IMR-90 (cell line): ENCODE results near the gene SIGLEC9. TPM values are rescaled to one million over a fixed set of nuclear protein-coding genes. Genes with fewer than 3 reads are reported as not detected.

ENCODE experiments used
- ATAC-seq: fragments of 200-7000 bp; cut with Tn5 transposase; 2 replicates; pipeline ENCODE4 v1.9.1; 2020; ENCODE audit warnings: low read depth, mild to moderate bottlenecking, moderate library complexity
- BruUV-seq: library from RNA; stranded (reverse); fragments of 400-500 nt; replicated peaks from 2 replicates; lab custom pipeline; 2021; lab: Mats Ljungman, UMichigan
- CTCF ChIA-PET: fragments of 300-600 bp; formaldehyde crosslinking; extraction: SDS; loops from one replicate; lab custom pipeline; 2021; ENCODE audit warnings: antibody characterized with exemption; lab: Yijun Ruan, JAX
- POLR2A ChIA-PET: fragments of 300-600 bp; sonication (Branson Sonifier 250); formaldehyde crosslinking; loops from one replicate; lab custom pipeline; 2022; ENCODE audit warnings: antibody characterized with exemption; ENCODE audit not compliant: unreplicated experiment; lab: Charles Lee
- DNase-seq: peaks from one replicate; pipeline ENCODE4 v3.0.0; 2013
- H2AFZ ChIP-seq: replicated peaks from 2 replicates; pipeline ENCODE3; 2013; ENCODE audit warnings: low read length, mild to moderate bottlenecking; ENCODE audit not compliant: poor library complexity
- H2AK5ac ChIP-seq: 2 replicates; pipeline ENCODE4 v1.6.1; 2013; ENCODE audit warnings: low read depth, low read length, inconsistent platforms
- H2AK9ac ChIP-seq: replicated peaks from 2 replicates; pipeline ENCODE3; 2013; ENCODE audit warnings: mild to moderate bottlenecking, low read depth, low read length, moderate library complexity; ENCODE audit not compliant: poor library complexity
- H2BK120ac ChIP-seq: 2 replicates; pipeline ENCODE4 v1.6.1; 2013; ENCODE audit warnings: low read depth, low read length, inconsistent platforms
- H2BK15ac ChIP-seq: 3 replicates; pipeline ENCODE4 v1.6.1; 2013; ENCODE audit warnings: low read depth, low read length, inconsistent platforms
- H2BK20ac ChIP-seq: 2 replicates; pipeline ENCODE4 v1.6.1; 2013; ENCODE audit warnings: low read depth, mild to moderate bottlenecking, inconsistent platforms, low read length, moderate library complexity
- H2BK5ac ChIP-seq: 2 replicates; pipeline ENCODE4 v1.6.1; 2013; ENCODE audit warnings: mild to moderate bottlenecking, low read depth, low read length, inconsistent platforms; ENCODE audit not compliant: poor library complexity, severe bottlenecking
- H3K14ac ChIP-seq: replicated peaks from 2 replicates; pipeline ENCODE4 v1.6.1; 2013; ENCODE audit warnings: low read depth, low read length, inconsistent platforms
- H3K18ac ChIP-seq: 2 replicates; pipeline ENCODE4 v1.6.1; 2013; ENCODE audit warnings: low read depth, low read length, control low read depth
- H3K23ac ChIP-seq: 2 replicates; pipeline ENCODE4 v1.6.1; 2013; ENCODE audit warnings: low read depth, low read length, inconsistent platforms
- H3K27ac ChIP-seq: 2 replicates; pipeline ENCODE4 v1.5.1; 2013; ENCODE audit warnings: mild to moderate bottlenecking, control low read depth, low read length; ENCODE audit not compliant: insufficient read depth
- H3K27me3 ChIP-seq: 2 replicates; pipeline ENCODE4 v1.6.1; 2013; ENCODE audit warnings: low read length; ENCODE audit not compliant: control insufficient read depth, insufficient read depth
- H3K36me3 ChIP-seq: 2 replicates; pipeline ENCODE4 v1.6.1; 2013; ENCODE audit warnings: low read length, mixed read lengths; ENCODE audit not compliant: control insufficient read depth, insufficient read depth
- H3K4ac ChIP-seq: 2 replicates; pipeline ENCODE4 v1.6.1; 2013; ENCODE audit warnings: low read depth, low read length, inconsistent platforms
- H3K4me1 ChIP-seq: 2 replicates; pipeline ENCODE4 v1.6.1; 2013; ENCODE audit warnings: low read length, mixed read lengths; ENCODE audit not compliant: control insufficient read depth, insufficient read depth
- H3K4me2 ChIP-seq: 2 replicates; pipeline ENCODE4 v1.6.1; 2013; ENCODE audit warnings: low read depth, mild to moderate bottlenecking, control low read depth, low read length, moderate library complexity
- H3K4me3 ChIP-seq: 2 replicates; pipeline ENCODE4 v1.5.1; 2013; ENCODE audit warnings: low read depth, mild to moderate bottlenecking, control low read depth, low read length, moderate library complexity; ENCODE audit not compliant: insufficient read depth
- H3K56ac ChIP-seq: 2 replicates; pipeline ENCODE4 v1.6.1; 2013; ENCODE audit warnings: low read length, inconsistent platforms; ENCODE audit not compliant: insufficient read depth; ENCODE audit errors: extremely low read depth
- H3K79me1 ChIP-seq, 2 experiments: 2 replicates each; pipeline ENCODE4 v1.6.1; 2013; ENCODE audit warnings: low read length in 2 of 2, inconsistent platforms in 1 of 2, low read depth in 1 of 2
- H3K9ac ChIP-seq: 2 replicates; pipeline ENCODE4 v1.6.1; 2013; ENCODE audit warnings: low read depth, low read length, control low read depth
- H3K9me1 ChIP-seq: 2 replicates; pipeline ENCODE4 v1.6.1; 2013; ENCODE audit warnings: low read length, inconsistent platforms; ENCODE audit not compliant: insufficient read depth
- H3K9me3 ChIP-seq: 2 replicates; pipeline ENCODE4 v1.6.1; 2013; ENCODE audit warnings: low read length; ENCODE audit not compliant: control insufficient read depth, insufficient read depth
- H4K20me1 ChIP-seq: 2 replicates; pipeline ENCODE4 v1.6.1; 2013; ENCODE audit warnings: low read length, inconsistent platforms; ENCODE audit not compliant: insufficient read depth
- H4K5ac ChIP-seq: 2 replicates; pipeline ENCODE4 v1.6.1; 2013; ENCODE audit warnings: mild to moderate bottlenecking, low read depth, low read length, control low read depth
- H4K8ac ChIP-seq, 2 experiments: 2 replicates each; pipeline ENCODE4 v1.6.1; 2013; ENCODE audit warnings: low read depth in 2 of 2, low read length in 2 of 2, control low read depth in 1 of 2, inconsistent platforms in 1 of 2
- H4K91ac ChIP-seq: 2 replicates; pipeline ENCODE4 v1.6.1; 2013; ENCODE audit warnings: low read depth, low read length, inconsistent platforms; ENCODE audit not compliant: insufficient read depth
- BHLHE40 ChIP-seq: fragments of 150-350 bp; IDR thresholded peaks from 2 replicates; pipeline ENCODE4 v1.6.1; 2016; ENCODE audit warnings: mild to moderate bottlenecking, low read depth, low read length
- CEBPB ChIP-seq: IDR thresholded peaks from 2 replicates; pipeline ENCODE4 v1.6.1; 2012; ENCODE audit warnings: low read depth, low read length, improper control_type of control experiment
- CHD1 ChIP-seq: IDR thresholded peaks from 2 replicates; pipeline ENCODE4 v1.6.1; 2012; ENCODE audit warnings: low read depth, low read length, improper control_type of control experiment
- CTCF ChIP-seq: conservative IDR thresholded peaks from 2 replicates; pipeline ENCODE4 v1.5.1; 2012; ENCODE audit warnings: mild to moderate bottlenecking, low read depth, low read length, improper control_type of control experiment
- FOS ChIP-seq: fragments of 150-350 bp; IDR thresholded peaks from 2 replicates; pipeline ENCODE4 v1.6.1; 2016; ENCODE audit warnings: low read depth, low read length
- MAZ ChIP-seq: IDR thresholded peaks from 2 replicates; pipeline ENCODE4 v1.6.1; 2012; ENCODE audit warnings: low read depth, mild to moderate bottlenecking, low read length, improper control_type of control experiment, moderate library complexity, borderline replicate concordance
- MXI1 ChIP-seq: IDR thresholded peaks from 2 replicates; pipeline ENCODE4 v1.6.1; 2012; ENCODE audit warnings: low read depth, mild to moderate bottlenecking, low read length, moderate library complexity, borderline replicate concordance
- POLR2A ChIP-seq: IDR thresholded peaks from 2 replicates; pipeline ENCODE4 v1.6.1; 2012; ENCODE audit warnings: mild to moderate bottlenecking, low read depth, low read length
- RCOR1 ChIP-seq: IDR thresholded peaks from 2 replicates; pipeline ENCODE4 v1.6.1; 2012; ENCODE audit warnings: mild to moderate bottlenecking, low read length, improper control_type of control experiment; ENCODE audit not compliant: insufficient replicate concordance
- RFX5 ChIP-seq: IDR thresholded peaks from 2 replicates; pipeline ENCODE4 v1.8.0; 2012; ENCODE audit warnings: low read depth, mild to moderate bottlenecking, low read length, moderate library complexity
- SMC3 ChIP-seq: fragments of 150-350 bp; IDR thresholded peaks from 2 replicates; pipeline ENCODE4 v1.6.1; 2016; ENCODE audit warnings: low read depth, mild to moderate bottlenecking, antibody characterized with exemption, low read length, moderate library complexity
- WGBS, 2 experiments: methylation state at CpG; one replicate each; pipeline versions ENCODE4 v1.1.5 to v1.1.7; 2013; ENCODE audit warnings: missing lambda C conversion rate in 2 of 2; ENCODE audit not compliant: insufficient read length in 1 of 2; ENCODE audit errors: extremely low coverage in 2 of 2; 5-methylcytosine and 5-hydroxymethylcytosine counted together
- dilution Hi-C: fragments of 300-500 bp; cut with HindIII; formaldehyde crosslinking; loops from one replicate; pipeline ENCODE4 v1.14.3; 2018; ENCODE audit warnings: low sequenced_read_pairs; ENCODE audit not compliant: unreplicated experiment
- in situ Hi-C: fragments of 300-500 bp; cut with MboI; formaldehyde crosslinking; loops from 3 replicates; pipeline ENCODE4 v1.14.3; 2019; ENCODE audit warnings: low sequenced_read_pairs, inconsistent platforms, mixed read lengths
- intact Hi-C: fragments of 100-400 bp; cut with micrococcal nuclease; formaldehyde crosslinking; loops from 2 replicates; pipeline ENCODE4 v1.10.0; 2022
- polyA plus RNA-seq, 3 experiments: library from polyadenylated mRNA; depleted of rRNA; stranded (reverse); fragments of >200 nt; gene quantifications; 2 replicates each; pipeline ENCODE4 v1.2.3, GENCODE V29; 2012; ENCODE audit warnings: low replicate concordance in 1 of 3
- total RNA-seq: library from RNA; depleted of rRNA; stranded (reverse); fragments of >200 nt; gene quantifications from 2 replicates; pipeline ENCODE4 v1.2.3, GENCODE V29; 2012

The SIGLEC9 gene
- total and polyA plus RNA-seq, 2 of the 4 experiments (the other 2 are of a cell fraction), result 0.03 TPM; not detected in 1

GRCh38 chr19:51103926-51104341, 20.8 kb upstream of the SIGLEC9 start:
- Histone ChIP-seq H2AK5ac (no peak overlapping the region), H2BK15ac (no peak overlapping the region), H3K9me3 (no peaks in the 10 kb centered on the region), H2BK20ac (no peak overlapping the region), H3K4me3 (no peak overlapping the region), H4K91ac (no peak overlapping the region), H4K8ac (no peak overlapping the region), H2BK120ac (no peak overlapping the region), H3K4ac (no peak overlapping the region), H3K27me3 (no peaks in the 10 kb centered on the region), H3K14ac (no peak overlapping the region), H2AK9ac (no peak overlapping the region), H3K9me1 (peaks cover 8% of the 10 kb centered on the region; the same call in 1 of the 2 replicates), H3K79me1 (peaks cover 27 to 58% of the 10 kb centered on the region in 2 experiments), H3K4me1 (no peaks in the 10 kb centered on the region), H3K23ac (no peak overlapping the region), H3K18ac (no peak overlapping the region), H4K20me1 (peaks cover 15% of the 10 kb centered on the region), H2BK5ac (no peak overlapping the region), H4K5ac (no peak overlapping the region), H3K4me2 (no peak overlapping the region), H3K27ac (no peak overlapping the region), H2AFZ (no peak overlapping the region), H3K56ac (no peak overlapping the region), H3K36me3 (peaks cover 21% of the 10 kb centered on the region), H3K9ac (no peak overlapping the region)
- intact Hi-C loops (loop anchor here (10.0 kb wide), 2 partner anchors 299 to 379 kb away; partner anchors contain the start of gene CLEC11A), in situ Hi-C loops (no loop called here), dilution Hi-C loops (no loop called here)
- no TSS peak for BruUV-seq
- TF ChIP-seq MXI1 (no peak), MAZ (no peak), POLR2A (no peak), SMC3 (no peak), CTCF (no peak), BHLHE40 (no peak), CEBPB (no peak), RFX5 (no peak), RCOR1 (no peak), FOS (no peak), CHD1 (no peak)
- ChIA-PET CTCF (no interaction called here), POLR2A (no interaction called here)
- no peak for DNase-seq
- 76% methylated on average over 44 of the region's 49 CpGs; no CpG with 5 or more reads in 1 of the 2 experiments for WGBS, 2 experiments
- ATAC-seq, result no peak
